ENCODE data around the gene MYH9. TPM values are rescaled to one million over a fixed set of nuclear protein-coding genes. Genes with fewer than 3 reads are reported as not detected.
A peak's percentile ranks its signal among the peaks of the same experiment; 100 is the strongest.

MYH9 gene
- total RNA-seq, 2 experiments from 2014 or later: 901 to 925 TPM

DNA sequence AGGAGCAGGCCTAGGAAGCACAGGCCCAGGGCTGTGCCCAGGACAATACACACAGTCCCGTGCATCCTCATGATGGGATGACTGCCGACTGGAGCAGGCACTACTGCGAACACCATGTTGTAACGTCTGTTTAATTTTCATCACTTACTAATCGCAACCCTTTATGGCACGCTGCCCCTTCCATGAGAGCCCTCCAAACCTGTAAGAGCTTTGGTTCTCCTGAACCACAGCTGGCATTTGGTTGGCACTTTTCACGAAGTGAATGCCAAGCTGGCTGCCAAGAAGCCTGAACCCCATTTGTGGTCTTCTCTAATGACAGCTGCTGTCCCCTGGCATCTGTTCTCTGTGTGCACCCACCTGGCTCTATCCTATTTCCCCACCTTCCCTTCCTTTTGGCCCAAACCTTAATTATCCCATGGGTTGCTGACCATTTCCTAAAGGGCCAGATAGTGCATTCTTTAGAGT lies 98.3 kb downstream of the MYH9 start:
- Histone ChIP-seq H3K27me3 (ENCODE audit: control insufficient read depth in 1 of 2, insufficient read depth in 2 of 2, low read length in 2 of 2) (no peaks in the 10 kb centered on the region), H3K27ac (ENCODE audit: low read depth in 1 of 2, low read length in 2 of 2) (peak overlapping the region; percentile 37 to 41), H3K4me3 (ENCODE audit: low read length) (no peak overlapping the region), H3K36me3 (ENCODE audit: insufficient read depth, low read length) (peaks cover 85% of the 10 kb centered on the region), H3K4me1 (ENCODE audit: insufficient read depth, low read length) (peaks cover 82% of the 10 kb centered on the region), H3K9me3 (ENCODE audit: control insufficient read depth in 1 of 2, insufficient read depth in 1 of 2, low read length in 2 of 2) (peaks cover 0 to 20% of the 10 kb centered on the region in 2 experiments)
- Mint-ChIP-seq H3K4me1 (ENCODE audit: low read depth) (peaks cover 53% of the 10 kb centered on the region), H3K9me3 (no peaks in the 10 kb centered on the region), H3K36me3 (ENCODE audit: low read depth) (peaks cover 89% of the 10 kb centered on the region), H3K27me3 (no peaks in the 10 kb centered on the region), H3K4me3 (peak overlapping the region; percentile 82), H3K27ac (peak overlapping the region; percentile 95)
- ATAC-seq (ENCODE audit: poor library complexity) (no peak), DNase-seq (peak in 1 of 14 experiments; percentile 3)
- POLR2A ChIA-PET: interaction anchor here (1.0 to 1.5 kb wide), 6 partner anchors 11 to 96 kb away, joined by 3 to 7 read pairs (median 4); partner anchors contain the start of gene APOL2
- TF ChIP-seq, protein P1, sequence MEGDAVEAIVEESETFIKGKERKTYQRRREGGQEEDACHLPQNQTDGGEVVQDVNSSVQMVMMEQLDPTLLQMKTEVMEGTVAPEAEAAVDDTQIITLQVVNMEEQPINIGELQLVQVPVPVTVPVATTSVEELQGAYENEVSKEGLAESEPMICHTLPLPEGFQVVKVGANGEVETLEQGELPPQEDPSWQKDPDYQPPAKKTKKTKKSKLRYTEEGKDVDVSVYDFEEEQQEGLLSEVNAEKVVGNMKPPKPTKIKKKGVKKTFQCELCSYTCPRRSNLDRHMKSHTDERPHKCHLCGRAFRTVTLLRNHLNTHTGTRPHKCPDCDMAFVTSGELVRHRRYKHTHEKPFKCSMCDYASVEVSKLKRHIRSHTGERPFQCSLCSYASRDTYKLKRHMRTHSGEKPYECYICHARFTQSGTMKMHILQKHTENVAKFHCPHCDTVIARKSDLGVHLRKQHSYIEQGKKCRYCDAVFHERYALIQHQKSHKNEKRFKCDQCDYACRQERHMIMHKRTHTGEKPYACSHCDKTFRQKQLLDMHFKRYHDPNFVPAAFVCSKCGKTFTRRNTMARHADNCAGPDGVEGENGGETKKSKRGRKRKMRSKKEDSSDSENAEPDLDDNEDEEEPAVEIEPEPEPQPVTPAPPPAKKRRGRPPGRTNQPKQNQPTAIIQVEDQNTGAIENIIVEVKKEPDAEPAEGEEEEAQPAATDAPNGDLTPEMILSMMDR (IDR thresholded peaks at IDR 0.05): no peak
- intact Hi-C loops (cut with DNase I, micrococcal nuclease): no loop called here
- CTCF ChIA-PET: interaction anchor here (1.0 to 2.4 kb wide), 3 partner anchors 12 to 181 kb away, joined by 3 to 9 read pairs (median 5); partner anchors contain the start of gene APOL2

DNA sequence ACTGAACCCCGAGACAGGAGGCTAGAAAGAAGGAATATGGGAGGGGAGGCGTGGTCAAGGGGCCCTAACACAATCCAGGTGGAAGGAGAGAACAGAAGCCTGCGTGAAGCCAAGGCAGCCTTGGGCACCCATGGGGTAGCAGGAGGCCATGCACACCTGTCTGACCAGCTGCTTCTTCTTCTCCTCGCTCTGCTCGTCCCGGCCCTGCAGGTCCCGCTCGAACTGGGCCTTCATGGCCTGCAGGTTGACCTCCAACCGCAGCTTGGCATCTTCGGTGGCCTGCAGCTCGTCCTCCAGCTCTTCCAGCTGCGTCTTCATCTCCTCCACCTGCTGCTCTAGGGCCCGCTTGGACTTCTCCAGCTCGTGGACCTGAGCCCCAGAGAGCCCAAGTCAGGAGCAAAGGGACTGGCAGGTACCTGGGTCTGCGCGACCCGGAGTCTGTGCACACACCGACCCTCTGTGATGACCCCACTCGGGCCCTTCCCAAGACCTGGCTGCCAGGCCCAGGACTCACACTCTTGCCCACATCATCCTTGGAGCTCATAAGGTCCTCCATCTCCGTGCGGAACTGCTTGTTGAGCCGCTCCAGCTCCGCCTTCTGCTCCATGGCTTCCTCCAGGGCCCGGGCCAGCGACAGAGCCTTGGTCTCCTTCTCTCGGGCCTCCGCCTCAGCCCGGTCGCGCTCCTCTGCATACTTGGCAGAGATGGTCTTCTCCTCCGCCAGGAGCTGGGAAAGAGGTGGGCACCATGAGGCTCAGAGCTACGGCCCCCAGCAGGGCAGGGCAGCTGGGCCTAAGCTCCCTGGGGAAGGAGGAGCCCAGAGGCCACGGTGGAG lies 99.0 kb downstream of the MYH9 start:
- no peaks in the 10 kb centered on the region for H3K27me3 ChIP-seq (ENCODE audit: control insufficient read depth in 1 of 2, insufficient read depth in 2 of 2, low read length in 2 of 2)
- H3K4me3 ChIP-seq (ENCODE audit: low read length): no peak overlapping the region
- CTCF ChIA-PET: interaction anchor here (1.5 to 2.4 kb wide), 2 partner anchors 11 to 182 kb away, joined by 5 to 9 read pairs; no protein-coding TSS in a partner anchor
- TF ChIP-seq, protein P1 (IDR thresholded peaks at IDR 0.05): no peak
- no peaks in the 10 kb centered on the region for H3K27me3 Mint-ChIP-seq
- H3K36me3 Mint-ChIP-seq (ENCODE audit: low read depth): peaks cover 89% of the 10 kb centered on the region
- peaks cover 48% of the 10 kb centered on the region for H3K4me1 Mint-ChIP-seq (ENCODE audit: low read depth)
- H3K36me3 ChIP-seq (ENCODE audit: insufficient read depth, low read length): peaks cover 85% of the 10 kb centered on the region
- H3K4me1 ChIP-seq (ENCODE audit: insufficient read depth, low read length): peaks cover 76% of the 10 kb centered on the region
- ATAC-seq (ENCODE audit: poor library complexity) (no peak), DNase-seq (peak in 1 of 14 experiments; percentile 2)
- no peak overlapping the region for H3K4me3 Mint-ChIP-seq
- POLR2A ChIA-PET: interaction anchor here (1.0 to 1.5 kb wide), 6 partner anchors 11 to 97 kb away, joined by 3 to 7 read pairs (median 4); partner anchors contain the start of gene APOL2
- intact Hi-C loops (cut with DNase I, micrococcal nuclease): no loop called here
- H3K9me3 ChIP-seq (ENCODE audit: control insufficient read depth in 1 of 2, insufficient read depth in 1 of 2, low read length in 2 of 2): peaks cover 0 to 17% of the 10 kb centered on the region in 2 experiments
- H3K9me3 Mint-ChIP-seq: no peaks in the 10 kb centered on the region
- peak overlapping the region; percentile 95 for H3K27ac Mint-ChIP-seq
- peak overlapping the region; percentile 21 to 45 for H3K27ac ChIP-seq (ENCODE audit: low read depth in 1 of 2, low read length in 2 of 2)

DNA sequence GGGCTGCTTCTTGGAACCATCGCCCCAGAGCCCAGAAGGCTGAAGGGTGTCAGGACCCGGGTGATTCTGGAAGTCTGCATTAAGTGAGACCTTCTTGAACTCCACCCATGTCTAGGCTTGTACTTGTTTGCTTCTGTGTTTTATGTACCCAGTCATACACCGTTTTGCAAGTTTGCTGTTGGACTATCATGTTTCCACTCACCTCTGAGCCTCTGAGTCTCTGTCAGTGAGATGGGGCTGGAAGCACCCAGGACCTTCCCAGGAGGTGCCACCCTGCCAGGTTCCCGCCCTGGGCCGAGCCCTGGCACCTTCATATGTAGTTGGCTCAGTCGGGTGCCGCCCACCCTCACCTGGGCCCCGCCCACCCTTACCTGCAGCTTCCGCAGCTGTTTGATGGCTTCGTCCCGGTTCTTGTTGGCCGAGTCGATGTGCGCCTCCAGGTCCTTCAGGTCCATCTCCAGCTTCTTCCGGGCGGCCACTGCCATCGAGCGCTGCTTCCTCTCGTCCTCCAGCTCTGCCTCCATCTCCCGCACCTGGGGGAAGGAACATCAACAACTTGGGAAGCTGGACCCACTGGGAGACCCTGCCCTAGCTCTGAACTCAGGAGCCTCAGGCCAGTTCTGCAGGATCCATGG lies 99.8 kb downstream of the MYH9 start:
- TF ChIP-seq, protein P1 (IDR thresholded peaks at IDR 0.05): no peak
- ChIA-PET POLR2A (interaction anchor here (0.8 to 1.4 kb wide), 3 partner anchors 9 to 37 kb away, joined by 3 to 5 read pairs (median 3); no protein-coding TSS in a partner anchor), CTCF (interaction anchor here (2.4 kb wide), 1 partner anchor 10 kb away, joined by 9 read pairs; no protein-coding TSS in a partner anchor)
- Mint-ChIP-seq H3K27me3 (no peaks in the 10 kb centered on the region), H3K36me3 (ENCODE audit: low read depth) (peaks cover 89% of the 10 kb centered on the region), H3K27ac (peak overlapping the region; percentile 95), H3K9me3 (no peaks in the 10 kb centered on the region), H3K4me1 (ENCODE audit: low read depth) (peaks cover 48% of the 10 kb centered on the region), H3K4me3 (peak overlapping the region; percentile 58)
- no peak for DNase-seq
- H3K4me1 ChIP-seq (ENCODE audit: insufficient read depth, low read length): peaks cover 68% of the 10 kb centered on the region
- no peak overlapping the region for H3K4me3 ChIP-seq (ENCODE audit: low read length)
- H3K27ac ChIP-seq (ENCODE audit: low read depth in 1 of 2, low read length in 2 of 2): peak overlapping the region; percentile 21 to 45
- no peaks in the 10 kb centered on the region for H3K27me3 ChIP-seq (ENCODE audit: control insufficient read depth in 1 of 2, insufficient read depth in 2 of 2, low read length in 2 of 2)
- peaks cover 83% of the 10 kb centered on the region for H3K36me3 ChIP-seq (ENCODE audit: insufficient read depth, low read length)
- no peak for ATAC-seq (ENCODE audit: poor library complexity)
- intact Hi-C loops (cut with DNase I, micrococcal nuclease): no loop called here
- H3K9me3 ChIP-seq (ENCODE audit: control insufficient read depth in 1 of 2, insufficient read depth in 1 of 2, low read length in 2 of 2): peaks cover 0 to 14% of the 10 kb centered on the region in 2 experiments
